Pons (tissue), 1 donor: ENCODE data around the gene AP1AR.
A peak's percentile ranks its signal among the peaks of the same experiment; 100 is the strongest.
"Not testable (repeated sequence)": the region's sequence is repeated elsewhere in the genome, so short reads cannot be mapped to it uniquely, and the experiment has no call there.

Experiments used
- DNase-seq: peaks from one replicate; pipeline ENCODE4 v3.0.0-alpha.2; 2016; ENCODE audit warnings: low spot score

Gene AP1AR

GRCh38 chr4:112279025-112279881 lies 47.7 kb downstream of the AP1AR start:
- no peak for DNase-seq

DNA sequence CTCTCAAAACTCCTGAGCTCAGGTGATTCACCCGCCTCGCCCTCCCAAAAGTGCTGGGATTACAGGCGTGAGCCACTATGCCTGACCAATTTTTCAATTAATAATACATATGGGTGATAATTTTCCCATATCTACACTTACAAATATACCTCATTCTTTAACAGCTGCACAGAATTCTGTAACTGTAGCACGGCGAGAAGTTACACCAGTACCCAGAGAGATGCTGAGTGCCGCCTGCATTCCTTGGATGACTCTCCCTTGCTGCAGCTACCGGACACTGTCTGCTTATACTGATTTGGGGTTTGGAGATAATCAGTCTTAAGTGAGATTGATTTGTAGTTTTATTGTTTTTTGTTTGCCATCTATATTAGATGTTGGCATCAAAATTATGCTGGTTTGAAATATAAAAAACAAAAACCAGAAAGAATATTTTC lies 48.3 kb downstream of the AP1AR start:
- no peak for DNase-seq

- DNase-seq, result no peak
These were observed 48.9 kb downstream of the AP1AR start for GRCh38 chr4:112280386-112281056.

- not testable (repeated sequence) for DNase-seq
These were observed 50.4 kb downstream of the AP1AR start for GRCh38 chr4:112281895-112282398.

GRCh38 chr4:112282860-112283667 lies 51.5 kb downstream of the AP1AR start:
- DNase-seq, result no peak

GRCh38 chr4:112284166-112284565 lies 52.6 kb downstream of the AP1AR start:
- DNase-seq, result no peak

- DNase-seq, result peak; percentile 70
These were observed 53.2 kb downstream of the AP1AR start for GRCh38 chr4:112284662-112285411.

GRCh38 chr4:112287258-112287989 lies 55.8 kb downstream of the AP1AR start:
- no peak for DNase-seq

DNA sequence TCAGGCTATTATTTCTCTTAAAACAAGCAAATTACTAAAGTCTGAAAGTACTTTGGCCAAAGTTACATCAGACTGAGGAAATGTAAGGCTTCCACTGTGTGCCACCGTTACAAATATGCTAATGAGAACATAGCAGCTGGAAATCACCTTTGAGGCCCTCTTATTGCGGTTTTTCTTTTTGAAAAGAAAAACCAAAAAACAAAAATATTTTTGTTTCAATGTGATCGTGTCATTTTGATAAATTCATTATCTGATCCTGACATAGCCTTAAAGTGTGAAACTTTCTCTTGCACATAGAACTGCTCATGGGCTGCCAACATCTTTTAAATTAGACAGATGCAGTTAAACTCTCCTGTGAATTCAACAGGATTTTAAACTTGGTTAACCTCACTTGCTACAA lies 56.9 kb downstream of the AP1AR start:
- DNase-seq, result no peak

DNA sequence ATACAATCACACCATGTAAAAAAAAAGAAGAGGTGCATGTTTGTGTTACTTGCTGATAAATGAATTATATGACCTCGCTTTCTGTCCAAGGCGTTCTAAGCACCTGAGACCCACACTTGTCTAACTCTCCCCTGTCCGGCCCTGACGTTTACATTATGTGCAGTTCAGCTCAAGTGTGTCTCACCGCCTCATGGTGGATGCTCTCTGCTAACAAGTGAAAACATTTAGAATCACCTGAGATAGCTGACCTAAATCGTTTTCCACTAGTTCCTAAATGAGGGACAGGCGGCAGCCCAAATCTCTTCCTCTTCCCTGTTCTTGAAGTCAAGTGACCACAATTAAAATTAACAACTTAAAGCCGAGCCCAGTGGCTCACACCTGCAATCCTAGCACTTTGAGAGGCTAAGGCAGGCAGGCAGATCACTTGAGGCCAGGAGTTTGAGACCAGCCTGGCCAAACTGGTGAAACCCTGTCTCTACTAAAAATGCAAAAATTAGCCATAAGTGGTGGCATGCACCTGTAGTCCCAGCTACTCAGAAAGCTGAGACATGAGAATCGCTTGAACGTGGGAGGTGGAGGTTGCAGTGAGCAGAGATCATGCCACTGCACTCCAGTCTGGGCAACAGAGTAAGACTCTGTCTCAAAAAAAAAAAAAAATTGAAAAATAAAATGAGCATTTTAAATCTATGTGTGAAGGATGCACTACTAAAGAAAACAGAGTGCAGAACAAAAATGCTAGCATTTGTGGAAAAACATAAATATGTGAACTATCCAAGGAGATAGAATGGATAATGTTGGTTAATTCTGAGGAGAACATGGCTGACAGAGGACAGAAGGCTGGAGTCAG lies 58.0 kb downstream of the AP1AR start:
- no peak for DNase-seq

GRCh38 chr4:112290341-112290740 lies 58.8 kb downstream of the AP1AR start:
- no peak for DNase-seq

GRCh38 chr4:112296949-112297880 lies 65.6 kb downstream of the AP1AR start, which contains the start of gene ALPK1:
TSS of gene ALPK1 (plus strand) at chr4:112297369.
- peak; percentile 69 for DNase-seq

- no peak for DNase-seq
These were observed 68.1 kb downstream of the AP1AR start for GRCh38 chr4:112299721-112300120.

DNA sequence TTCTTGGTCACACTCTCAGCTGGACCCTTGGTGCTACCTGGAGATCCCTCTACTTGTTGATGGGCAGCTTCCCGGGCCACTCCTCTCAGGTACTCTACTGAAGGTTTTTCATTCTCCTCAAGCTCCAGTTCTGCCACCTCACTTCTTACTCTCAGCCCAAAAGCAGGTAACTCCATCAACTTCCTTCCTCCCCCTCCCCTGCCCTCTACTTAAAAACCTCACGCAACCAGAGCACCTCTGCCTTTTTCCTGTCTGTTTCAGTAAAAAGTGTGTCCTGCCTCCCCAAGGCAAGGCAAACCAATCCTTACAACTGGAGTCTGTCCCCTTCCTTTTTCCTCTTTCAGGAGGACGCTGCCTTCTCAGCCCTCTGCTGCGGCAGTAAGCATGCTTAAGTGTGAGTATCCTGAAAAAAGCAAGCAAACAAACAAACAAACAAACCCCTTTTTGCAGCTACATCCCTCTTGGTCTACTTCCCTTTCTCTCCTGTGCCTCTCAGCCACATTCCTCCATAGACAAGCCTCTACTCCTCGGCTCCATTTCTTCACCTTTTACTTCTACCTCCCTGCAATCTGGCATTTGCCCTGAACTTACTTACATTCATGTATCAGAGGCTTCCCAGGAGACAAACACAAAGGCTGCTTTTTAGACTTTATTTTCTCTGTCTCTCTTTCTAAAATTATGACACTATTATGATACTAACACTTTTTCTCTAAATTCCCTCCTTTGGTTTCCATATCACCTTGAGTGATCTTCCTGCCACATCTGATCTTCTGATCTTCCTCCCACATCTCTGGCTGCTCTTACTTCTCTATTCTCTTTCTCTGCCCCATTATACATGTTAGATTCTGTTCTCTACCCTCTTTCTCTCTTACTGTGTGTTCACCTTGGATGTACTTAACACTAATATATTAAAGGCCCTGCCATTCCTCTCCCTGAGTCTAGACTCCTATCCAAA lies 71.0 kb downstream of the AP1AR start:
- no peak for DNase-seq

GRCh38 chr4:112305477-112305876 lies 73.9 kb downstream of the AP1AR start:
- DNase-seq, result not testable (repeated sequence)

DNA sequence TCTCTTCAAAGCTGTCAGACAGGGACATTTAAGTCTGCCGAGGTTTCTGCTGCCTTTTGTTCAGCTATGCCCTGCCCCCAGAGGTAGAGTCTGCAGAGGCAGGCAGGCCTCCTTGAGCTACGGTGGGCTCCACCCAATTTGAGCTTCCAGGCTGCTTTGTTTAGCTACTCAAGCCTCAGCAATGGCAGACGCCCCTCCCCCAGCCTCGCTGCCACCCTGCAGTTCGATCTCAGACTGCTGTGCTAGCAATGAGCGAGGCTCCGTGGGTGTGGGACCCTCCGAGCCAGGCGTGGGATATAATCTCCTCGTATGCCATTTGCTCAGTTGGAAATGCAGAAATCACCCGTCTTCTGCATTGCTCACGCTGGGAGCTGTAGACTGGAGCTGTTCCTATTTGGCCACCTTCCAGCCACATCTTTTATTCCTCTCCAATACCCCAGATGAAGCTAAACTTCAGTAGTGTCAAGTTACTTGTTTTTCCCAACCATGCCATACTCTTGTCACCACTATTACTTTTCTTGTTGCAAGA lies 77.7 kb downstream of the AP1AR start:
- not testable (repeated sequence) for DNase-seq

DNA sequence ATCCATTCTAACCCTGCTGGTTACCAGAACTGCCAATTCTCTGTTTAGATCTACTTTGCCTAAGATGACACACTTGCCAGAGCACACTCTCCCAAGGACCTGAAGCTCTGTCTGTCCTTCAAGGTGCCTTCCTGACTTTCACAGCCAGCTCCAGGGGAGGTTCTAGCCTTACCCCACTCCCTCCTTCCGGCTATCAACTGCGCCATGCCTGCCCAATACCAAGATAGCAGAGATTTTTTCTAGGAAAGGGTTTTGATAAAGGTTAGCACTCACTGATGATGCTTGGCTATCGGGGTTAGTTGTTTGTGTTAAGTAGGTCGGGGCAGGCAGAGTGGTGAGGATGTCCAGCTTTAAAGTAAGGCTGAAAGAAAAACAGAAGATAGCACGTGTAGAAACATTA lies 79.9 kb downstream of the AP1AR start:
- no peak for DNase-seq
